ENCODE measurements around the gene MAP3K2. TPM values are rescaled to one million over a fixed set of nuclear protein-coding genes. Genes with fewer than 3 reads are reported as not detected.

MAP3K2 gene
- total RNA-seq, 4 donors from 2014 or later, result 29.4 to 49.1 (median 44.0) TPM

DNA sequence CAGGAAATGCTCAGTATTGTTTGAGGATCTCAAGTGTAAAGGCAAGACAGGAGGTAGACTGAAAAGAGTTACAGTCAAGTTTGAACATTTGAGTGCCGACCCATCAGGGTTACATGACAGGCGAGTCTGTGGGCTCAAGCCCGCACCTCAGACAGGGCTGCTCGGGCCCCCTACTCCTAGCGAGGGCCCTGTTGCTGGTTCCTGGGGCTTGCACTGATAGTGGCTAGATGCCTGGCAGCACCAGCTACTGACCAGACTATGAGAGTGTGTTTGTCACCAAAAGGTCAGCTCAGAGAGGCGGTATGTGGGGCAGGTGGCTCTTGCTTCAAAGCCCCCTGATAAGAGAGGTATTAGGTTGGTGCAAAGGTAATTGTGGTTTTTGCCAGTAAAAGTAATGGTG, 132.1 kb downstream of the MAP3K2 start:
- Histone ChIP-seq H3K27ac (no peak overlapping the region), H3K36me3 (peaks cover 48% of the 10 kb centered on the region), H3K9me3 (no peaks in the 10 kb centered on the region), H3K4me1 (no peaks in the 10 kb centered on the region), H3K27me3 (no peaks in the 10 kb centered on the region), H3K4me3 (no peak overlapping the region)
- no peak for DNase-seq (ENCODE audit: low spot score in 2 of 2)
- 90% methylated on average over 6 of the region's 6 CpGs for WGBS
- TF ChIP-seq, protein P1, sequence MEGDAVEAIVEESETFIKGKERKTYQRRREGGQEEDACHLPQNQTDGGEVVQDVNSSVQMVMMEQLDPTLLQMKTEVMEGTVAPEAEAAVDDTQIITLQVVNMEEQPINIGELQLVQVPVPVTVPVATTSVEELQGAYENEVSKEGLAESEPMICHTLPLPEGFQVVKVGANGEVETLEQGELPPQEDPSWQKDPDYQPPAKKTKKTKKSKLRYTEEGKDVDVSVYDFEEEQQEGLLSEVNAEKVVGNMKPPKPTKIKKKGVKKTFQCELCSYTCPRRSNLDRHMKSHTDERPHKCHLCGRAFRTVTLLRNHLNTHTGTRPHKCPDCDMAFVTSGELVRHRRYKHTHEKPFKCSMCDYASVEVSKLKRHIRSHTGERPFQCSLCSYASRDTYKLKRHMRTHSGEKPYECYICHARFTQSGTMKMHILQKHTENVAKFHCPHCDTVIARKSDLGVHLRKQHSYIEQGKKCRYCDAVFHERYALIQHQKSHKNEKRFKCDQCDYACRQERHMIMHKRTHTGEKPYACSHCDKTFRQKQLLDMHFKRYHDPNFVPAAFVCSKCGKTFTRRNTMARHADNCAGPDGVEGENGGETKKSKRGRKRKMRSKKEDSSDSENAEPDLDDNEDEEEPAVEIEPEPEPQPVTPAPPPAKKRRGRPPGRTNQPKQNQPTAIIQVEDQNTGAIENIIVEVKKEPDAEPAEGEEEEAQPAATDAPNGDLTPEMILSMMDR (IDR thresholded peaks at IDR 0.05), result no peak
- TF ChIP-seq POLR2AphosphoS5 (IDR thresholded peaks at IDR 0.05) (no peak), EP300 (IDR thresholded peaks at IDR 0.05) (no peak)

DNA sequence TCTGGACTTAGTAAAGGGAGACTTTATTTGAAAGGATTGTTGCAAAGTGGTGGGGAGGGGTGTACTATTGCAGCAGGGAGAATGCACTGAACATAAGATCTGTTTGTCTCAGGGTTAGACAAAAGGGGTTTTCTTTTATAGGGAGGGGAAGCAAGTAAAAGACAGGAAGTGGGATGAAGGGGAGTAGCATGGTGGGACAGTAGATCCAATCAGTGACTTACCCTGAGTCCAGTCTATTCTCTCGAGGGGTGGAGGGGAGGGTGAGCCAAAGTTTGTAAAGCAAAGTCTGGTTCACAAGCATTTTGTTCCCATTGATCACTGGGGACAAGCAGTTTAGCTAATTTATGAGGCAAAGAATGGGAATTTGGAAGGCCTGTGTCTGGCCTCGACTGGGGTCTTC, 132.6 kb downstream of the MAP3K2 start:
- peaks cover 42% of the 10 kb centered on the region for H3K36me3 ChIP-seq
- H3K27me3 ChIP-seq, result no peaks in the 10 kb centered on the region
- TF ChIP-seq EP300 (IDR thresholded peaks at IDR 0.05), result no peak
- TF ChIP-seq, protein P1 (IDR thresholded peaks at IDR 0.05), result no peak
- no peak for TF ChIP-seq POLR2AphosphoS5 (IDR thresholded peaks at IDR 0.05)
- TF ChIP-seq POLR2A (IDR thresholded peaks at IDR 0.05), result no peak
- no peaks in the 10 kb centered on the region for H3K4me1 ChIP-seq
- WGBS, result 62% methylated on average over 2 of the region's 2 CpGs
- DNase-seq (ENCODE audit: low spot score in 2 of 2), result no peak
- H3K9me3 ChIP-seq, result no peaks in the 10 kb centered on the region
- H3K4me3 ChIP-seq, result no peak overlapping the region
- no peak overlapping the region for H3K27ac ChIP-seq

DNA sequence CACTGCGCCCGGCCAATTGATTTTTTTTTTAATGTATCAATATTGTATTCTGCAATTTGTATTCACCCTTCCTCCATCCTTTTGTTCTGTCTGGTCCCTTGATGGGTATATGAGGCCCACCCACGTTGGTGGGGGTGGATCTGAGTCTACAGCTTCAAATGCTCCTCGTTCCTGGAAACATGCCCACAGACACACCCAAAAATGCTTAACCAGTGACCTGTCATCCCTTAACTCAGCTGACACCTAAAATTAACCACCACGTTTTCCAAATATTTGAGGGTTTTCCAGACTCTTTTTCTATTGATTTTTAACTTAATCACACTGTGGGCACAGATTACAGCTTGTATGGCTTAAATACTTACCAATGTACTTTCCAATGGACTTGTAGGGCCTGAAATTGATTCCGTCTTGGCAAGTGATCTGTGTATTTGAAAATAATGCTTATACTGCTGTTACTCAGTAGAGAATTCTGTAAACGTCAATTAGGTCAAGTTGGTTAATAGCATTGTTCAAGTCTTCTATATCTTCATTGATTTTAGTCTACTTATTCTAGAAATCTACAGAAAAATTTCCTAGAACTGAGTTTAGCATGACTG, 133.3 kb downstream of the MAP3K2 start:
- H3K9me3 ChIP-seq, result no peaks in the 10 kb centered on the region
- H3K36me3 ChIP-seq, result peaks cover 36% of the 10 kb centered on the region
- 65% methylated on average over 7 of the region's 7 CpGs for WGBS
- TF ChIP-seq EP300 (IDR thresholded peaks at IDR 0.05), result no peak
- no peak for TF ChIP-seq POLR2AphosphoS5 (IDR thresholded peaks at IDR 0.05)
- no peak for TF ChIP-seq POLR2A (IDR thresholded peaks at IDR 0.05)
- TF ChIP-seq, protein P1 (IDR thresholded peaks at IDR 0.05), result no peak
- H3K27me3 ChIP-seq, result no peaks in the 10 kb centered on the region
- no peaks in the 10 kb centered on the region for H3K4me1 ChIP-seq
- no peak overlapping the region for H3K4me3 ChIP-seq
- DNase-seq (ENCODE audit: low spot score in 2 of 2), result no peak
- H3K27ac ChIP-seq, result no peak overlapping the region

Other genes with a start within 250 kb of the MAP3K2 start
- 10 to 100 TPM in 1 of 4 donors, 1 to 10 TPM in 3; 1.8 to 12.7 (median 2.9) TPM for gene CYP27C1, start 167.7 kb downstream of the MAP3K2 start, total RNA-seq
- gene ERCC3, start 93.8 kb downstream of the MAP3K2 start, total RNA-seq, result 100 to 1,000 TPM in 1 of 4 donors, 10 to 100 TPM in 3; 35.5 to 103 (median 39.1) TPM
- 1 to 10 TPM in 1 of 4 donors, under 1 TPM in 1, not detected in 2; 0.36 to 7.1 TPM for gene PROC, start 30.5 kb upstream of the MAP3K2 start, total RNA-seq
- gene IWS1, start 138.5 kb upstream of the MAP3K2 start, total RNA-seq, result 10 to 100 TPM; 23.2 to 51.4 (median 29.9) TPM
- gene MYO7B, start 147.7 kb upstream of the MAP3K2 start, total RNA-seq, result 1 to 10 TPM in 3 of 4 donors, under 1 TPM in 1; 0.72 to 4.7 (median 3.6) TPM

All from suprapubic skin (tissue), 4 donors.